HG02973 (cell line): ENCODE results near the gene IGFBP1.
"Not testable (repeated sequence)": the region's sequence is repeated elsewhere in the genome, so short reads cannot be mapped to it uniquely, and the experiment has no call there.

ENCODE experiments used
- ATAC-seq: cut with Tn5 transposase; IDR thresholded peaks from one replicate; pipeline ENCODE4 v1.9.1; 2021; ENCODE audit warnings: moderate library complexity; ENCODE audit not compliant: unreplicated experiment

The IGFBP1 gene

DNA sequence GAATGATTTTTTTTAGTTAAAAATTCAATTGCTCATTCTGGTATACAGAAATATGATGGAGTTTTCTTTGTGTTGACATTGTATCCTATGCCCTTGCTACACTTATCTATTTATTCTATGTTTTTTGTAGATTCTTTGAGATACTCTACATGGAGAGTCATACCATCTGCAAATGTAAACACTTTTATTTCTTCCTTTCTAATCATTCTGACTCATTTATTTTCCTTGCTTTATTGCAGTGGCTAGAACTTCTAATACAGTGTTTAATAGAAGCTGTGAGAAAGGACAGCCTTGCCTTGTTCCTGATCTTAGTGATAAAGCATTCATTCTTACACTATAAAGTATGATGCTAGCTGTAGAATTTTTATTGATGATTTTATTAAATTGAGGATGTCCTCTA lies 42.7 kb downstream of the IGFBP1 start:
- no peak for ATAC-seq

DNA sequence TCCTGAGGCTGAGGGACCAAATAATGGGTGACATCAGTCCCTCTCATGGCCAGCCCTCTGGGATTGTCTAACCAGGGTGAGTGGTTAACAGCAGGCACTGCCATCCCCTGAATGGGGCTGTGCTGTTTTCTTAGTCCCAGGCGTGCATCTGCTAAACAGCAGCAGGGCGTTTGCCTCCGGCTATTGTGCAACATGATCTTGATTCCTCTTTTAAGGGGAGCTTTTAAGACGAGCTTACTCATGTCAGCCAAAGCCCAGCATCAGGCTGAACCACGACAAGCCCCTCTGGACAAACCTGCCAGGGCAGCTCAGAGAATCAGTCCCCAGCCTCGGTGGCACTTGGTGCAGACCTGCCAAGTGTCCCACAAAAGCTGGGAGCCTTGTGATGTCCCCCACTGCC lies 49.0 kb downstream of the IGFBP1 start:
- ATAC-seq, result no peak

- no peak for ATAC-seq
Measured at GRCh38 chr7:45937862-45938261, 49.6 kb downstream of the IGFBP1 start.

GRCh38 chr7:45938626-45939302 lies 50.5 kb downstream of the IGFBP1 start:
- ATAC-seq, result no peak

- no peak for ATAC-seq
Measured at GRCh38 chr7:45939574-45939973, 51.3 kb downstream of the IGFBP1 start.

- not testable (repeated sequence) for ATAC-seq
Measured at GRCh38 chr7:45940237-45940781, 52.0 kb downstream of the IGFBP1 start.

DNA sequence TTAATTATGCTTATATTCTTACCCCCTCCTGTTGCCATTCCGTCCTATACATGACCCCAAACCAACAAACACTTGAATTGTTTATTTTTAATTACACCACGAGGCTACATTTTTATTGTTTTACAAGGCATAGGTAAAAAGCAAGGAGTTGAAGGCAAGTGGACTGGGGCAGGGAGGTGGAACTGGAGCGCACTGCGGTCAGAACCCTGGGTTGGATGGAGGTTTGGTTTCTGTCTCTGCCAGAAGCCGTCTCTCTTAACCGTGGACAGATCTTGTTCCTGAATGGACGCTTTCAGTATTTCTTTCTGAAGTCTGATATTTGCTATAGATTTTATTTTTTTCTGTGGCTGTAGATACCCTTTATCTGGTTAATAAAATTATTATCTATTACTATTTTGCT lies 52.7 kb downstream of the IGFBP1 start:
- no peak for ATAC-seq
